H9 (cell line): ENCODE results near the gene OR2B3. TPM values are rescaled to one million over a fixed set of nuclear protein-coding genes. Genes with fewer than 3 reads are reported as not detected.

Experiments
- DNase-seq: peaks from one replicate; pipeline ENCODE4 v3.0.0-alpha.2; 2017
- H2AFZ ChIP-seq: one replicate; pipeline ENCODE4 v1.6.1; 2013; ENCODE audit warnings: mild to moderate bottlenecking, low read length, control low read depth, moderate library complexity
- H2AK5ac ChIP-seq: 2 replicates; pipeline ENCODE4 v1.6.1; 2013; ENCODE audit warnings: low read length, control low read depth, mixed read lengths; ENCODE audit not compliant: insufficient read length
- H2BK120ac ChIP-seq: one replicate; pipeline ENCODE4 v1.6.1; 2013; ENCODE audit warnings: low read depth, mild to moderate bottlenecking, low read length, control low read depth, inconsistent platforms; ENCODE audit not compliant: poor library complexity, severe bottlenecking
- H2BK12ac ChIP-seq: 2 replicates; pipeline ENCODE4 v1.6.1; 2013; ENCODE audit warnings: low read length, control low read depth, mixed read lengths, low read depth; ENCODE audit not compliant: insufficient read length
- H2BK15ac ChIP-seq: 2 replicates; pipeline ENCODE4 v1.6.1; 2013; ENCODE audit warnings: low read depth, low read length, control low read depth
- H2BK20ac ChIP-seq: one replicate; pipeline ENCODE4 v1.6.1; 2013; ENCODE audit warnings: low read depth, mild to moderate bottlenecking, low read length, control low read depth, inconsistent platforms; ENCODE audit not compliant: poor library complexity, severe bottlenecking
- H2BK5ac ChIP-seq: 2 replicates; pipeline ENCODE4 v1.6.1; 2013; ENCODE audit warnings: low read length, control low read depth, mixed read lengths; ENCODE audit not compliant: insufficient read length
- H3K14ac ChIP-seq: 2 replicates; pipeline ENCODE4 v1.6.1; 2013; ENCODE audit warnings: low read length, control low read depth; ENCODE audit not compliant: insufficient read depth
- H3K18ac ChIP-seq: 2 replicates; pipeline ENCODE4 v1.6.1; 2013; ENCODE audit warnings: low read depth, mild to moderate bottlenecking, mixed read lengths, low read length, control low read depth; ENCODE audit not compliant: insufficient read length
- H3K23ac ChIP-seq: 2 replicates; pipeline ENCODE4 v1.6.1; 2013; ENCODE audit warnings: low read length, control low read depth, mixed read lengths, low read depth; ENCODE audit not compliant: insufficient read length
- H3K23me2 ChIP-seq: 2 replicates; pipeline ENCODE4 v1.6.1; 2013; ENCODE audit warnings: low read depth, mild to moderate bottlenecking, mixed read lengths, low read length, control low read depth; ENCODE audit not compliant: insufficient read length, poor library complexity, severe bottlenecking
- H3K27ac ChIP-seq: 2 replicates; pipeline ENCODE4 v1.5.1; 2013; ENCODE audit warnings: low read length, control low read depth, mixed read lengths, low read depth; ENCODE audit not compliant: insufficient read length
- H3K27me3 ChIP-seq: 2 replicates; pipeline ENCODE4 v1.6.1; 2013; ENCODE audit warnings: low read length, control low read depth, inconsistent platforms; ENCODE audit not compliant: insufficient read depth
- H3K4ac ChIP-seq: 2 replicates; pipeline ENCODE4 v1.6.1; 2013; ENCODE audit warnings: low read depth, mild to moderate bottlenecking, control low read depth, inconsistent platforms, low read length, moderate library complexity
- H3K4me1 ChIP-seq: 2 replicates; pipeline ENCODE4 v1.6.1; 2013; ENCODE audit warnings: low read length, control low read depth, inconsistent platforms; ENCODE audit not compliant: insufficient read depth
- H3K4me2 ChIP-seq: 2 replicates; pipeline ENCODE4 v1.6.1; 2013; ENCODE audit warnings: low read length, control low read depth, mixed read lengths; ENCODE audit not compliant: insufficient read length, insufficient read depth
- H3K56ac ChIP-seq: 2 replicates; pipeline ENCODE4 v1.6.1; 2013; ENCODE audit warnings: low read depth, mild to moderate bottlenecking, mixed read lengths, low read length, control low read depth; ENCODE audit not compliant: insufficient read length
- H3K79me1 ChIP-seq: 2 replicates; pipeline ENCODE4 v1.6.1; 2013; ENCODE audit warnings: low read depth, mild to moderate bottlenecking, moderate library complexity, low read length, control low read depth, inconsistent platforms; ENCODE audit not compliant: insufficient read depth, poor library complexity, severe bottlenecking
- H3K79me2 ChIP-seq: 2 replicates; pipeline ENCODE4 v1.6.1; 2013; ENCODE audit warnings: low read length, control low read depth, inconsistent platforms; ENCODE audit not compliant: insufficient read depth
- H3K9ac ChIP-seq: 2 replicates; pipeline ENCODE4 v1.6.1; 2013; ENCODE audit warnings: low read length, control low read depth, mixed read lengths; ENCODE audit not compliant: insufficient read length; ENCODE audit errors: extremely low read depth
- H3K9me3 ChIP-seq: one replicate; pipeline ENCODE4 v1.6.1; 2013; ENCODE audit warnings: low read depth, low read length, inconsistent platforms; ENCODE audit not compliant: control insufficient read depth
- H3T11ph ChIP-seq: one replicate; pipeline ENCODE4 v1.6.1; 2013; ENCODE audit warnings: mild to moderate bottlenecking, low read length, control low read depth, inconsistent platforms
- H4K20me1 ChIP-seq: one replicate; pipeline ENCODE4 v1.6.1; 2013; ENCODE audit not compliant: control insufficient read depth, insufficient read length, insufficient read depth
- H4K5ac ChIP-seq: 2 replicates; pipeline ENCODE4 v1.6.1; 2013; ENCODE audit warnings: low read depth, mild to moderate bottlenecking, mixed read lengths, low read length, control low read depth; ENCODE audit not compliant: insufficient read length
- H4K8ac ChIP-seq: replicated peaks from 2 replicates; pipeline ENCODE4 v1.6.1; 2013; ENCODE audit warnings: low read length, control low read depth, mixed read lengths, low read depth; ENCODE audit not compliant: insufficient read length
- H4K91ac ChIP-seq: 2 replicates; pipeline ENCODE4 v1.6.1; 2013; ENCODE audit warnings: low read depth, mild to moderate bottlenecking, moderate library complexity, mixed read lengths, low read length, control low read depth; ENCODE audit not compliant: insufficient read length
- H3K27ac Mint-ChIP-seq, 3 experiments: 2 replicates in 2 of 3; 3 replicates in 1 of 3; pipeline ENCODE4 v1.8.0; 2020 to 2021; ENCODE audit warnings: mixed read lengths in 3 of 3, mild to moderate bottlenecking in 1 of 3, moderate library complexity in 1 of 3
- H3K27me3 Mint-ChIP-seq: 2 replicates; pipeline ENCODE4 v1.8.0; 2021; ENCODE audit warnings: low read depth, mild to moderate bottlenecking, moderate library complexity, mixed read lengths
- H3K36me3 Mint-ChIP-seq, 3 experiments: 2 replicates in 2 of 3; 3 replicates in 1 of 3; pipeline ENCODE4 v1.8.0; 2020 to 2021; ENCODE audit warnings: low read depth in 3 of 3, mixed read lengths in 3 of 3; ENCODE audit not compliant: insufficient read depth in 1 of 3
- H3K4me1 Mint-ChIP-seq, 2 experiments: 2 replicates each; pipeline ENCODE4 v1.8.0; 2020; ENCODE audit warnings: mixed read lengths in 2 of 2
- H3K4me3 Mint-ChIP-seq, 2 experiments: 2 replicates in 1 of 2; 3 replicates in 1 of 2; pipeline ENCODE4 v1.8.0; 2020 to 2021; ENCODE audit warnings: mild to moderate bottlenecking in 2 of 2, mixed read lengths in 2 of 2, moderate library complexity in 1 of 2
- H3K9me3 Mint-ChIP-seq, 2 experiments: 2 replicates in 1 of 2; 3 replicates in 1 of 2; pipeline ENCODE4 v1.8.0; 2020; ENCODE audit warnings: mild to moderate bottlenecking in 2 of 2, mixed read lengths in 2 of 2, moderate library complexity in 1 of 2
- CTCF ChIP-seq: fragments of 200-600 bp; sonication (generic); conservative IDR thresholded peaks from 3 replicates; pipeline ENCODE4 v1.8.0; 2021; ENCODE audit warnings: antibody characterized with exemption, mild to moderate bottlenecking
- WGBS: extraction: QIAGEN DNeasy Blood & Tissue Kit; methylation state at CpG from one replicate; pipeline ENCODE4 v1.1.7; 2013; ENCODE audit warnings: missing lambda C conversion rate, low lambda C conversion rate, mixed read lengths; ENCODE audit not compliant: insufficient read length; ENCODE audit errors: extremely low coverage; 5-methylcytosine and 5-hydroxymethylcytosine counted together
- total RNA-seq: library from RNA; stranded (reverse); gene quantifications from 2 replicates; pipeline ENCODE4 v1.2.1, GENCODE V29; 2021

Gene OR2B3
- total RNA-seq, 1 experiment from 2014 or later: not detected

- no peak overlapping the region for H3K4me3 Mint-ChIP-seq
- WGBS: no CpG with 5 or more reads among the region's 4 CpGs
Observed at GRCh38 chr6:29130644-29131043, 43.5 kb upstream of the OR2B3 start.

More at GRCh38 chr6:29130644-29131043, 43.5 kb upstream of the OR2B3 start:
- Mint-ChIP-seq H3K4me1 (no peaks in the 10 kb centered on the region), H3K36me3 (no peaks in the 10 kb centered on the region), H3K27me3 (peaks cover 12% of the 10 kb centered on the region), H3K27ac (no peak overlapping the region), H3K9me3 (no peaks in the 10 kb centered on the region)
- Histone ChIP-seq H4K91ac (no peak overlapping the region), H3K23me2 (no peaks in the 10 kb centered on the region), H3K14ac (no peak overlapping the region), H3K56ac (no peak overlapping the region), H2BK20ac (no peak overlapping the region), H3K9me3 (no peaks in the 10 kb centered on the region), H3K4me1 (no peaks in the 10 kb centered on the region), H2BK15ac (no peak overlapping the region), H3K23ac (no peak overlapping the region), H4K5ac (no peak overlapping the region), H3K27ac (no peak overlapping the region), H3K4ac (no peak overlapping the region), H3K4me2 (no peak overlapping the region), H3K9ac (no peak overlapping the region), H2BK120ac (no peak overlapping the region), H2BK5ac (no peak overlapping the region), H3K79me2 (no peaks in the 10 kb centered on the region), H3K79me1 (no peaks in the 10 kb centered on the region), H2AK5ac (no peak overlapping the region), H3K18ac (no peak overlapping the region), H4K20me1 (no peaks in the 10 kb centered on the region), H3T11ph (no peak overlapping the region), H3K27me3 (no peaks in the 10 kb centered on the region), H4K8ac (no peak overlapping the region), H2AFZ (no peak overlapping the region), H2BK12ac (no peak overlapping the region)
- no peak for DNase-seq
- no peak for TF ChIP-seq CTCF
